ENCODE measurements around the gene CNTNAP2. TPM values are rescaled to one million over a fixed set of nuclear protein-coding genes. Genes with fewer than 3 reads are reported as not detected.

CNTNAP2 gene
- total RNA-seq, 6 experiments from 2014 or later: 0.07 to 0.13 (median 0.12) TPM; not detected in 3

GRCh38 chr7:147992698-147993097 lies 1876.1 kb downstream of the CNTNAP2 start:
- TF ChIP-seq, protein P1, sequence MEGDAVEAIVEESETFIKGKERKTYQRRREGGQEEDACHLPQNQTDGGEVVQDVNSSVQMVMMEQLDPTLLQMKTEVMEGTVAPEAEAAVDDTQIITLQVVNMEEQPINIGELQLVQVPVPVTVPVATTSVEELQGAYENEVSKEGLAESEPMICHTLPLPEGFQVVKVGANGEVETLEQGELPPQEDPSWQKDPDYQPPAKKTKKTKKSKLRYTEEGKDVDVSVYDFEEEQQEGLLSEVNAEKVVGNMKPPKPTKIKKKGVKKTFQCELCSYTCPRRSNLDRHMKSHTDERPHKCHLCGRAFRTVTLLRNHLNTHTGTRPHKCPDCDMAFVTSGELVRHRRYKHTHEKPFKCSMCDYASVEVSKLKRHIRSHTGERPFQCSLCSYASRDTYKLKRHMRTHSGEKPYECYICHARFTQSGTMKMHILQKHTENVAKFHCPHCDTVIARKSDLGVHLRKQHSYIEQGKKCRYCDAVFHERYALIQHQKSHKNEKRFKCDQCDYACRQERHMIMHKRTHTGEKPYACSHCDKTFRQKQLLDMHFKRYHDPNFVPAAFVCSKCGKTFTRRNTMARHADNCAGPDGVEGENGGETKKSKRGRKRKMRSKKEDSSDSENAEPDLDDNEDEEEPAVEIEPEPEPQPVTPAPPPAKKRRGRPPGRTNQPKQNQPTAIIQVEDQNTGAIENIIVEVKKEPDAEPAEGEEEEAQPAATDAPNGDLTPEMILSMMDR (IDR thresholded peaks at IDR 0.05): no peak
- Mint-ChIP-seq H3K27me3 (ENCODE audit: insufficient read depth) (no peaks in the 10 kb centered on the region), H3K36me3 (ENCODE audit: low read depth) (no peaks in the 10 kb centered on the region), H3K4me1 (ENCODE audit: low read depth) (no peaks in the 10 kb centered on the region), H3K4me3 (no peak overlapping the region), H3K9me3 (peaks cover 25% of the 10 kb centered on the region), H3K27ac (no peak overlapping the region)
- DNase-seq: no peak

DNA sequence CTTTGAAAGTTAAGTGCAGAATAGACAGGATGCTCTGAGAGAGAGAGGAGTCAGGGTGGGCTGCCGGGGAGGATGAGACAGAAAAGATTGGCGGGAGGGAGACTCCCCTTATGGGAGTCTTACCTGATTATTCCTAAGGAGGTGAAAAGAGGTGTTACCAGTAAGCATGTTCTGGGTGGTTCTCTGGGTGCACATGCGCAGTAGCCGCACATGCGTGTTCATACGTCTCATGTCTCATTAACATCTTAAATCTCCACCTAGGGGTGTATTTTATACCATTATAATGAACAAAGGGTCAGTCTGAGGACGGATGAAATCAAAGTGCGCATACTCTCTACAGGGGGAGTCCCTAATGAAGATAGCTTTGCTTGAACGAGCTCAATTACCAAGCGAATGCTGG lies 1881.0 kb downstream of the CNTNAP2 start:
- Mint-ChIP-seq H3K27ac (no peak overlapping the region), H3K4me3 (no peak overlapping the region), H3K27me3 (ENCODE audit: insufficient read depth) (no peaks in the 10 kb centered on the region), H3K9me3 (peaks cover 38% of the 10 kb centered on the region), H3K36me3 (ENCODE audit: low read depth) (no peaks in the 10 kb centered on the region), H3K4me1 (ENCODE audit: low read depth) (no peaks in the 10 kb centered on the region)
- DNase-seq: no peak
- TF ChIP-seq, protein P1 (IDR thresholded peaks at IDR 0.05): no peak

GRCh38 chr7:147999962-148000361 lies 1883.4 kb downstream of the CNTNAP2 start:
- Mint-ChIP-seq H3K36me3 (ENCODE audit: low read depth) (no peaks in the 10 kb centered on the region), H3K4me1 (ENCODE audit: low read depth) (no peaks in the 10 kb centered on the region), H3K4me3 (no peak overlapping the region), H3K27me3 (ENCODE audit: insufficient read depth) (no peaks in the 10 kb centered on the region), H3K27ac (no peak overlapping the region), H3K9me3 (peaks cover 40% of the 10 kb centered on the region)
- no peak for DNase-seq
- TF ChIP-seq, protein P1 (IDR thresholded peaks at IDR 0.05): no peak

- H3K4me1 Mint-ChIP-seq (ENCODE audit: low read depth): no peaks in the 10 kb centered on the region
- peaks cover 33% of the 10 kb centered on the region for H3K9me3 Mint-ChIP-seq
- no peak overlapping the region for H3K4me3 Mint-ChIP-seq
- TF ChIP-seq, protein P1 (IDR thresholded peaks at IDR 0.05): no peak
- no peaks in the 10 kb centered on the region for H3K36me3 Mint-ChIP-seq (ENCODE audit: low read depth)
- no peaks in the 10 kb centered on the region; the same call in 1 of the 2 replicates for H3K27me3 Mint-ChIP-seq (ENCODE audit: insufficient read depth)
- DNase-seq: no peak
- no peak overlapping the region for H3K27ac Mint-ChIP-seq
Measured at GRCh38 chr7:148011753-148012152, 1895.2 kb downstream of the CNTNAP2 start.

DNA sequence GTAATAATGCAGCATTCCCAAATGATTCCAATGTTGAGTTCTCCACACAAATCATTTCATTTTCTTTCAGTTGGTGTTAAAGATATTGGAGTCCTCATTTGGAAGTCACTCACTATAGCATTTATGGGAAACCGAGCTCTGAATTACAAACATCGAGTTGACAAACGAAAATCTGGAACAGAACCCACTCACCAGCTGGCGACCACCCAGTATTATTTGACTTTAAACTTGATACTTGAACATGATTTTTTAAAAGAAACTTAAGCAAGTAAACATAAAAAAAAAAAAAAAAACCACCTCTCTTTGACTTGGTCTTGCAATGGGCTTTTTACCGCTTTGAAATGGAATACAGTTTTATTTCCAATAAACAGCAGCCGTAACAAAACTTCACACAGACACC lies 1897.4 kb downstream of the CNTNAP2 start:
- TF ChIP-seq, protein P1 (IDR thresholded peaks at IDR 0.05): no peak
- Mint-ChIP-seq H3K9me3 (peaks cover 22% of the 10 kb centered on the region), H3K4me1 (ENCODE audit: low read depth) (no peaks in the 10 kb centered on the region), H3K27me3 (ENCODE audit: insufficient read depth) (no peaks in the 10 kb centered on the region; the same call in 1 of the 2 replicates), H3K36me3 (ENCODE audit: low read depth) (no peaks in the 10 kb centered on the region), H3K4me3 (no peak overlapping the region), H3K27ac (no peak overlapping the region)
- no peak for DNase-seq

GRCh38 chr7:148014541-148014940 lies 1897.9 kb downstream of the CNTNAP2 start:
- H3K27ac Mint-ChIP-seq: no peak overlapping the region
- no peaks in the 10 kb centered on the region; the same call in 1 of the 2 replicates for H3K27me3 Mint-ChIP-seq (ENCODE audit: insufficient read depth)
- TF ChIP-seq, protein P1 (IDR thresholded peaks at IDR 0.05): no peak
- no peaks in the 10 kb centered on the region for H3K4me1 Mint-ChIP-seq (ENCODE audit: low read depth)
- H3K36me3 Mint-ChIP-seq (ENCODE audit: low read depth): no peaks in the 10 kb centered on the region
- H3K9me3 Mint-ChIP-seq: peaks cover 26% of the 10 kb centered on the region
- DNase-seq: no peak
- H3K4me3 Mint-ChIP-seq: no peak overlapping the region

Data from HFFc6 (cell line).